Ascending aorta (tissue), 2 donors: ENCODE measurements around the gene FAXC. TPM values are rescaled to one million over a fixed set of nuclear protein-coding genes. Genes with fewer than 3 reads are reported as not detected.

Experiments
- DNase-seq, 2 donors: peaks; one replicate each; pipeline ENCODE4 v3.0.0-alpha.2; 2019; ENCODE audit warnings: low spot score in 2 of 2
- H3K27ac ChIP-seq, 2 donors: fragments of 200-600 bp; sonication (generic); one replicate each; pipeline ENCODE4 v1.5.1; 2016 to 2017; ENCODE audit warnings: mild to moderate bottlenecking in 1 of 2
- H3K27me3 ChIP-seq: fragments of 200-600 bp; sonication (generic); one replicate; pipeline ENCODE4 v1.5.1; 2017
- H3K36me3 ChIP-seq, 2 donors: fragments of 200-600 bp; sonication (generic); one replicate each; pipeline ENCODE4 v1.5.1; 2016
- H3K4me1 ChIP-seq, 2 donors: fragments of 200-600 bp; sonication (generic); one replicate each; pipeline ENCODE4 v1.5.1; 2016 to 2017; ENCODE audit warnings: mild to moderate bottlenecking in 1 of 2
- H3K4me3 ChIP-seq, 2 donors: fragments of 200-600 bp; sonication (generic); one replicate each; pipeline ENCODE4 v1.5.1; 2016 to 2017; ENCODE audit warnings: mild to moderate bottlenecking in 1 of 2
- H3K9me3 ChIP-seq, 2 donors: fragments of 200-600 bp; sonication (generic); one replicate each; pipeline ENCODE4 v1.5.1; 2016
- CTCF ChIP-seq, 3 experiments: fragments of 200-600 bp in 2 of 3; fragments of 450-650 bp in 1 of 3; sonication (generic) in 2 of 3; IDR thresholded peaks; one replicate each; pipeline ENCODE4 v1.5.1; 2016 to 2019; ENCODE audit warnings: antibody characterized with exemption in 3 of 3, mild to moderate bottlenecking in 1 of 3, moderate library complexity in 1 of 3
- intact Hi-C: fragments of 100-400 bp; cut with DNase I; formaldehyde crosslinking; loops from one replicate; pipeline ENCODE4 v1.15.1; 2023
- total RNA-seq: library from RNA; depleted of rRNA; stranded (reverse); fragments of >200 nt; gene quantifications from one replicate; pipeline ENCODE4 v1.1.0, GENCODE V29; 2016

Gene FAXC
- total RNA-seq, 1 donor from 2014 or later = not detected

GRCh38 chr6:99384507-99384906 is 35.0 kb upstream of the FAXC start:
- Histone ChIP-seq H3K27ac (no peak overlapping the region), H3K27me3 (no peaks in the 10 kb centered on the region), H3K36me3 (peaks cover 0 to 3% of the 10 kb centered on the region in 2 donors), H3K4me1 (no peaks in the 10 kb centered on the region), H3K9me3 (no peaks in the 10 kb centered on the region), H3K4me3 (no peak overlapping the region)
- no peak for TF ChIP-seq CTCF (IDR thresholded peaks at IDR 0.05)
- no peak for DNase-seq
- intact Hi-C loops = no loop called here

GRCh38 chr6:99378636-99379035 is 29.2 kb upstream of the FAXC start:
- Histone ChIP-seq H3K4me1 (no peaks in the 10 kb centered on the region), H3K27me3 (no peaks in the 10 kb centered on the region), H3K9me3 (no peaks in the 10 kb centered on the region), H3K36me3 (peaks cover 0 to 3% of the 10 kb centered on the region in 2 donors), H3K4me3 (no peak overlapping the region), H3K27ac (no peak overlapping the region)
- TF ChIP-seq CTCF (IDR thresholded peaks at IDR 0.05) = no peak
- no peak for DNase-seq
- intact Hi-C loops = no loop called here

- intact Hi-C loops = no loop called here
- Histone ChIP-seq H3K9me3 (no peaks in the 10 kb centered on the region), H3K4me1 (no peaks in the 10 kb centered on the region), H3K27me3 (no peaks in the 10 kb centered on the region), H3K36me3 (peaks cover 0 to 2% of the 10 kb centered on the region in 2 donors), H3K4me3 (no peak overlapping the region), H3K27ac (no peak overlapping the region)
- TF ChIP-seq CTCF (IDR thresholded peaks at IDR 0.05) = no peak
- DNase-seq = no peak
Observed at GRCh38 chr6:99369533-99369932, 20.1 kb upstream of the FAXC start.

GRCh38 chr6:99366852-99367251 is 17.4 kb upstream of the FAXC start:
- TF ChIP-seq CTCF (IDR thresholded peaks at IDR 0.05) = no peak
- intact Hi-C loops = no loop called here
- Histone ChIP-seq H3K27ac (no peak overlapping the region), H3K9me3 (no peaks in the 10 kb centered on the region), H3K36me3 (peaks cover 0 to 2% of the 10 kb centered on the region in 2 donors), H3K27me3 (no peaks in the 10 kb centered on the region), H3K4me3 (no peak overlapping the region), H3K4me1 (no peaks in the 10 kb centered on the region)
- no peak for DNase-seq

GRCh38 chr6:99364026-99364425 is 14.6 kb upstream of the FAXC start:
- no peak for DNase-seq
- no peak overlapping the region for H3K4me3 ChIP-seq
- peaks cover 0 to 2% of the 10 kb centered on the region in 2 donors for H3K36me3 ChIP-seq
- no peak overlapping the region for H3K27ac ChIP-seq
- no peaks in the 10 kb centered on the region for H3K9me3 ChIP-seq
- H3K4me1 ChIP-seq = no peaks in the 10 kb centered on the region
- intact Hi-C loops = no loop called here
- no peak for TF ChIP-seq CTCF (IDR thresholded peaks at IDR 0.05)
- no peaks in the 10 kb centered on the region for H3K27me3 ChIP-seq

- no peaks in the 10 kb centered on the region for H3K4me1 ChIP-seq
- no peaks in the 10 kb centered on the region for H3K36me3 ChIP-seq
- H3K9me3 ChIP-seq = no peaks in the 10 kb centered on the region
- TF ChIP-seq CTCF (IDR thresholded peaks at IDR 0.05) = no peak
- H3K27ac ChIP-seq = no peak overlapping the region
- DNase-seq = no peak
- H3K27me3 ChIP-seq = no peaks in the 10 kb centered on the region
- no peak overlapping the region for H3K4me3 ChIP-seq
- intact Hi-C loops = no loop called here
Observed at GRCh38 chr6:99362678-99363268, 13.3 kb upstream of the FAXC start.
